Muscle layer of duodenum (tissue), 2 donors: ENCODE results near the gene OPCML.

Experiments
- H3K27ac ChIP-seq: one replicate; pipeline ENCODE4 v1.7.0; 2013; ENCODE audit warnings: mild to moderate bottlenecking, low read length
- H3K27me3 ChIP-seq: one replicate; pipeline ENCODE4 v1.7.0; 2013; ENCODE audit warnings: low read depth, mild to moderate bottlenecking, control low read depth, low read length
- H3K36me3 ChIP-seq, 2 donors: one replicate each; pipeline ENCODE4 v1.7.0; 2013; ENCODE audit warnings: low read length in 2 of 2, control low read depth in 1 of 2, mild to moderate bottlenecking in 1 of 2; ENCODE audit not compliant: insufficient read depth in 2 of 2, control insufficient read depth in 1 of 2
- H3K4me1 ChIP-seq, 2 donors: one replicate each; pipeline ENCODE4 v1.7.0; 2013; ENCODE audit warnings: low read length in 2 of 2, mild to moderate bottlenecking in 2 of 2, control low read depth in 1 of 2, moderate library complexity in 1 of 2; ENCODE audit not compliant: insufficient read depth in 2 of 2, control insufficient read depth in 1 of 2
- H3K4me3 ChIP-seq, 2 donors: one replicate each; pipeline ENCODE4 v1.7.0; 2013; ENCODE audit warnings: low read length in 2 of 2, low read depth in 1 of 2, mild to moderate bottlenecking in 1 of 2
- H3K9me3 ChIP-seq, 2 donors: one replicate each; pipeline ENCODE4 v1.7.0; 2013; ENCODE audit warnings: low read length in 2 of 2, control low read depth in 1 of 2, mild to moderate bottlenecking in 1 of 2; ENCODE audit not compliant: control insufficient read depth in 1 of 2
- donor health status: healthy.

Gene OPCML

DNA sequence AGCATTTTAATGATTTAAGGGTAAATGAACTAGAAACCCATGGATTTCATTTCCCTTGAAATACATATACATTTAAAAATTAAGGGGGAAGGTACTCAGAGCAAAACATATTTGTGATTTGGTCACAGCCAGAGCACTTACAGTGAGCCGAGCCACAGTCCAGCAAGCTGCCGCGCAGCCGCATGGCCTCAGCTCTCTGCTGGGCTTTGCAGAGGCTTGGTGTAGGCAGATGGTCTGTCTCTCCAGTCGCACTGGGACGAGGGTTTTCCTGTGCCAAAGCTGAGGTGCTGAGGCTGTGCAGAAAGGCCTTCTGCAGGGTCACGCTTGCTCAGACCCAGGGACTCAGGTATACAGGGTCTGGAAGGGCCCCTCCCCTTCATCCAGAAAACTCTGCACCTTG lies 367.3 kb downstream of the OPCML start:
- Histone ChIP-seq H3K27me3 (no peaks in the 10 kb centered on the region), H3K27ac (no peak overlapping the region), H3K9me3 (no peaks in the 10 kb centered on the region), H3K36me3 (no peaks in the 10 kb centered on the region), H3K4me1 (peaks cover 0 to 5% of the 10 kb centered on the region in 2 donors), H3K4me3 (no peak overlapping the region)

DNA sequence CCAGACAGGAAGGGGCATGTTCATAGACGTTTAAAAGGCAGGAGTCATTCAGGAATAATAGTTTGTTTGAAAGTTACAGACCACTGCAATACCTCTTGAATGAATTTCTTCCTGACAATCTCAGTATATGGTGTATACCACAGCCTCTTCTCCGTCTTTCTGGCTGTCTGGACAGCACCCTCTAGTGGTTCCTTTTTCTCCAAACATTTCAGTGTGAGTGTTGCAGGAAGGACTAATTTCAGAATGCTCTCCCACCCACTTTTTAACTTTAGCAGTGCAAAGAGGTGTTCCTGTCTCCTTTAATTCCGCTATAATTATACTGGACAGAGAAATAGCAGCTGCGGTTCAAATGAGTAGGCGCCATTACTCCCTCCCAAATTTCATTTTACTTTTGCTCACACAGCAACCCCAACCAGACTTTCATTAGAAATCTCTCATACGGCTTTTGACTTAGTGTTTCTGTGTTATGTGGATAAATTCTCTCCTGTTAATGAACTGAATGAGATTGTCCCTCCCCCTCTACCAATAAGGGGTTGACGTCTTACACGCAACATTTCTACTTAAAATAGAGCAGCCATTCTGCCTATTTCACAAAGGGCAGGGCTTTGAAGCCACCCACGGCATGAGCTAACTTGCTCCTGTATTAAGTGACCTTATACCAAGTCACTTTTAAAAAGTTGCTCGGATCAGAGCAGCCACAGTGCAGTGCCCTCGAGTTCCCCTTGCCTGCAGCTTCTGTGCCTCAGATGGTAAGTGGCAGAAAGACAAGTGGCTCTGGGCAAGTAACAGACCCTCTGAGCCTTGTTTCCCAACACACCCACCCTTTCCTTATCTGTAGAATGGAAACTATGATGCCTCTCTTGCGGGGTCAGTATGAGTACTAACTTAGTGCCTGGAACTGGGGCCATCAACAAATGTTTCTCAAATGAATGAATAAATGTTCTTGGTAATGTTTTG lies 368.6 kb downstream of the OPCML start:
- H3K36me3 ChIP-seq: no peaks in the 10 kb centered on the region
- H3K9me3 ChIP-seq: no peaks in the 10 kb centered on the region
- H3K4me3 ChIP-seq: no peak overlapping the region
- no peak overlapping the region for H3K27ac ChIP-seq
- H3K4me1 ChIP-seq: peaks cover 0 to 5% of the 10 kb centered on the region in 2 donors
- no peaks in the 10 kb centered on the region for H3K27me3 ChIP-seq

DNA sequence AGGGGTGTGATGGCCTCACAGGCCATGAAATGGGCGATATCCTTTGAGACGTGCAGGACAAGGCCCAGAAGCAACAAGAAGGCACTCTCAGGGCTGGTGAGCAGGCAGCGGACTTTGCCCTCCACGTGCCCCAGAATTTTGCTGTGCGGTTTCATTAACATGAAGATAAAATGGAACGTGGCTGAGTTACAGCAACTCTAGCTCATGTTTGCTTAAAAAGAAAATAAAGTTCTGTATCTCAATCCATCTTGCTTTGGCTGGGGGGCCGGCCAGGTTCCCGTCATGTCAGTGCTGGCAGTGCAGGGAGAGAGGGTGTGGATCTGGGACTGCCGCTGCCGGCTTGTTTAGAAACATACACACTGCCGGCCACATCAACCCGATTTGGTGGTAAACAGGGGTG lies 370.1 kb downstream of the OPCML start:
- no peak overlapping the region for H3K4me3 ChIP-seq
- peaks cover 0 to 5% of the 10 kb centered on the region in 2 donors for H3K4me1 ChIP-seq
- H3K27ac ChIP-seq: no peak overlapping the region
- peaks cover 7% of the 10 kb centered on the region for H3K27me3 ChIP-seq
- no peaks in the 10 kb centered on the region for H3K9me3 ChIP-seq
- no peaks in the 10 kb centered on the region for H3K36me3 ChIP-seq

DNA sequence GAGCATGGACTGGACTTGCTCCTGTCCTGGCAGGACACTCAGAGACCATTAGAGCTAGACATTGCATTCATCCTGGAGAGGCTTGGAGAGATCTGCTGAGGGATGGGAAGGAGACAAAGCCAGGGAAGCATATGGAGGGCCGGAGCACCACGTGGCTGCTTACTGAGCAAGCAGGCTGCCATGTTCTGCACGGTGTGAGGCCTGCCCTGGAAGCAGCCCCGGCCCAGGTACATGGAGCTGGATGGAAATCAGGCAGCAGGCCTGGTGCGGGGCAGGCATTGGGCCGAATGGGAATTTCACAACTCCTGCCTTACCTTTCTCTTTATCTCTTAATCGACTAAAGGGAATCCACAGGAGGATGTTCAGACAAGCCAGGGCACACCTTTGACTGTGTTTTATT lies 371.5 kb downstream of the OPCML start:
- peaks cover 0 to 5% of the 10 kb centered on the region in 2 donors for H3K4me1 ChIP-seq
- H3K4me3 ChIP-seq: no peak overlapping the region
- no peaks in the 10 kb centered on the region for H3K36me3 ChIP-seq
- no peak overlapping the region for H3K27ac ChIP-seq
- peaks cover 13% of the 10 kb centered on the region for H3K27me3 ChIP-seq
- H3K9me3 ChIP-seq: no peaks in the 10 kb centered on the region

DNA sequence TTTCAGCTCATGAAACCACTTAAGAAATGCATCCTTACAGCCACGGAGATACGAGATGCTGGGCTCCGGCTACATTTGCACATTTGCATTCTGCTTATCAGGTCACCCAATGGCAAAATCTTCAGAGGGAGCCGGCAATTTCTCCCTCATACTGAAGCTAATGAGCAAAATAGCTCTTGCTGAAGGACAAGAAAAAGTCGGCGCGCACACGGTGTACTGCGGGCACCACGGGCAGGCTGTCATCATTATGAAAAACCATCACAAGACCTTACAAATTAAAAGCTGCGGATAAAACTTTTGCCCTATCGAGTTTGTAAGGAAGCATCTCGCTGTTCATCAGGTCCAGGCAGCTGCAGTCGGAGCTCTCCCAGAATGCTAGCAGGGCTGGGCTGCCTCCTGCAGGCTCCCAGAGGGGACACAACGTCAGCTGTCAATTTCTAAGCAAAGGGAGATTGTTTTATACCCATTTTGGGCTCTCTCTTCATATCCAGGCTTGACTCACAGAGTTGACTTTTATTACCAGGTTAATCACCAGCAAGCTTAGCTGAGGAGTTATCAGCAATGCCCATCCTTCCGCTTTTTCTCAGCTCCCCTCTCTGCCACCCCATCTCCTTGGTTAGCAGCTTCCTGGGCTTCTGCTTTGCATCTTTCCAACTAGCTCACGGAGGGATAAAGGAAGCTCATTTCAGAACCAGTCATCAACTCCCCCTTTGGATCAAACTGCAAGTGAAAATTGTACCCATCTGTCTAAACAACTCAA lies 375.1 kb downstream of the OPCML start:
- H3K36me3 ChIP-seq: no peaks in the 10 kb centered on the region
- no peaks in the 10 kb centered on the region for H3K4me1 ChIP-seq
- peaks cover 13% of the 10 kb centered on the region for H3K27me3 ChIP-seq
- H3K9me3 ChIP-seq: no peaks in the 10 kb centered on the region
- H3K27ac ChIP-seq: no peak overlapping the region
- no peak overlapping the region for H3K4me3 ChIP-seq

DNA sequence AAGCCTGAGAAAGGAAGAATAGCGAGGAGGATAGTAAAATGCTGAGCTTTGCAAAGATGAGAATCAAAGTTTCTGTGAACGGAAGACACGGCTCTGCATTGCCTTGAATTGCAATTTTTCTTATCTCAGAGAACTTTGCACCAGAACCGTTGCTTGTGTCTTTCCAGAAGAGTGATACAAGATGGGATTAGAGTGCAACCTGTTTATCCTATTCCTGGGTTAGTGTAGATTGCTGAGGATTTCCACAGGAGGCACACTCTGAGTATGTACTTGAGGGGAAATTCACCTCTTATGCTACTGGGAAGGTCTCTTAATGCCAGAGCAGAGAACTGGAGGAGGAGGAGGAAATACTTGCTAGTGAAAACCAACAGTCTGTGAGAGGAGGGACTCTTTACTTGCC lies 377.5 kb downstream of the OPCML start:
- H3K27me3 ChIP-seq: peaks cover 13% of the 10 kb centered on the region
- no peak overlapping the region for H3K27ac ChIP-seq
- H3K9me3 ChIP-seq: no peaks in the 10 kb centered on the region
- no peaks in the 10 kb centered on the region for H3K36me3 ChIP-seq
- H3K4me3 ChIP-seq: no peak overlapping the region
- no peaks in the 10 kb centered on the region for H3K4me1 ChIP-seq

DNA sequence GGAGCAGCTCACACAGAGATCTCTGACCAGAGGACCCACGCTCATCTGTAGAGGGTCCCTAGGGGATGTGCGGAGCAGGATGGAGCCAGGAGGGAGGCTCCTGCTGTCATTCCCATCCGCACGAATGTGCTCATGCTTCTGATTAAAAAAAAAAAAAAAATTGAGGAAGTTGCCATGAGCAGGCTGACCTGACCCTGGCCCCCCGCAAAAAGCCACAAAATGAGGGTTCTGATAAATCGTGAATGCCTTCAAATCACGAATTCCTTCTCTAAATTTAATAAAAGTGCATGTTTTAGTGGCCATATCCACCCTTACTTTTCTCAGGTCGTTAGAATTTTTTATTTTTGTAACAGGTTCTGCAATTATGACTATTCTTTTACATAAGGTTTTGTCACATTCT lies 378.2 kb downstream of the OPCML start:
- no peaks in the 10 kb centered on the region for H3K9me3 ChIP-seq
- no peaks in the 10 kb centered on the region for H3K4me1 ChIP-seq
- peaks cover 13% of the 10 kb centered on the region for H3K27me3 ChIP-seq
- no peaks in the 10 kb centered on the region for H3K36me3 ChIP-seq
- H3K27ac ChIP-seq: no peak overlapping the region
- no peak overlapping the region for H3K4me3 ChIP-seq

DNA sequence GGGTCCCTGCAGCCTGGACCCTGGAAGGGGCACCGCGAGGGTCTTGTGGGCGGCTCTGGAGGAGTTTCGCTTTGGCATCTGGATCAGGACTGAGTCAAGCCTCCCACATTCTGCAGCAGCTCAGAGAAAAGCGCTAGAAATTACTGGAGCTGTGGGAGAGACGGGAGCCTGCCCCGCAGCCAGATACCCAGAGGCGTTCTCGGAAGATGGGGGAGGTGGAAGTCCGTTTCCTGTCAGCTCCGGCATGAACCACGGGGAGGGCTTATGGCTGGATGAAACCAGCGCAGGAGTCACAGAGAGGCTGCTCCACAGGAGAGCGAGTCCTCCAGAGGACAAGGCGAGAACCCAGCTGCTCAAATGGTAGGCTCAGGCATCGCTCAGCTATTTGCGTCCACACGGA lies 379.3 kb downstream of the OPCML start:
- H3K27ac ChIP-seq: no peak overlapping the region
- H3K9me3 ChIP-seq: no peaks in the 10 kb centered on the region
- no peaks in the 10 kb centered on the region for H3K36me3 ChIP-seq

DNA sequence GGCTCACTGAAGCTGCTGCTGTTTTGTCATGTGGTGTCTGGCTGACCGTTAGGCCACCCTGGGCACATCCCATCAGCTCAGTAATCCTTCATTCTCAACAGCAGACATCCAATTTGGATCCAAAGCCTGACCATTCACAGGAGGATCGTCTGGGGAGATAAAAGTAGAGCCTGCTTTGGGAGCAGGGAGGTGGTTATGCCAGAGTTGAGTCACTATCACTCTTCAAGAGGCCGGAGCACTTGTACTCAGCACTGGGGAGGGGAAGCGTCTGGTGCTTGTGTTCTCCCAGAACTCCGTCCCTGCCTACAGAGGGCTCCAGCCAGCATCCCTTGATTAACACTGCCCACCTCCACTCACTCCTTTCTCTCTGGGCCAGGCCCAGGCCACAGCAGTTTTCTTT lies 382.6 kb downstream of the OPCML start:
- Histone ChIP-seq H3K27me3 (no peaks in the 10 kb centered on the region), H3K9me3 (no peaks in the 10 kb centered on the region), H3K4me3 (no peak overlapping the region), H3K36me3 (no peaks in the 10 kb centered on the region), H3K27ac (no peak overlapping the region), H3K4me1 (no peaks in the 10 kb centered on the region)

More for the DNA sequence above, 379.3 kb downstream of the OPCML start:
- Histone ChIP-seq H3K4me3 (no peak overlapping the region), H3K4me1 (no peaks in the 10 kb centered on the region), H3K27me3 (peaks cover 12% of the 10 kb centered on the region)

DNA sequence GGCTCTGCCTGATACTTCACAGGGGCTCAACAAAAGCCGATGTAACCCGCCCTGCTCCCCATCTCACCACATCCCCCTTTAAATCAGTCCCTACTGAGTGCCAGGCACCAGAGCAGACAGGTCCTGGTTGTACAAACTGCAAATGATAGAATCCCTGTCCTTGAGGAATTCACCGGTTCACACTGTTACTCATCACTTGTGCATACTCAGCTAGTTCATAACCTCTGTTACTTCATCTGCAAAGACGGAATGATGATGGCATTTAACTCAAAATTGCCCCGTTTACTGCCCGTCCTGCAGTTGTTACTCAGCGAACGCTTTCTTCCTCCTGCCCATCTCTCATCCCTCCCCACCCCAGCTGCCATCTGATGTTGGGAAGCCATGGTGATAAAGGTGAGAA lies 384.7 kb downstream of the OPCML start:
- H3K27me3 ChIP-seq: no peaks in the 10 kb centered on the region
- H3K9me3 ChIP-seq: no peaks in the 10 kb centered on the region
- H3K36me3 ChIP-seq: no peaks in the 10 kb centered on the region
- H3K4me3 ChIP-seq: no peak overlapping the region
- no peak overlapping the region for H3K27ac ChIP-seq
- H3K4me1 ChIP-seq: no peaks in the 10 kb centered on the region

DNA sequence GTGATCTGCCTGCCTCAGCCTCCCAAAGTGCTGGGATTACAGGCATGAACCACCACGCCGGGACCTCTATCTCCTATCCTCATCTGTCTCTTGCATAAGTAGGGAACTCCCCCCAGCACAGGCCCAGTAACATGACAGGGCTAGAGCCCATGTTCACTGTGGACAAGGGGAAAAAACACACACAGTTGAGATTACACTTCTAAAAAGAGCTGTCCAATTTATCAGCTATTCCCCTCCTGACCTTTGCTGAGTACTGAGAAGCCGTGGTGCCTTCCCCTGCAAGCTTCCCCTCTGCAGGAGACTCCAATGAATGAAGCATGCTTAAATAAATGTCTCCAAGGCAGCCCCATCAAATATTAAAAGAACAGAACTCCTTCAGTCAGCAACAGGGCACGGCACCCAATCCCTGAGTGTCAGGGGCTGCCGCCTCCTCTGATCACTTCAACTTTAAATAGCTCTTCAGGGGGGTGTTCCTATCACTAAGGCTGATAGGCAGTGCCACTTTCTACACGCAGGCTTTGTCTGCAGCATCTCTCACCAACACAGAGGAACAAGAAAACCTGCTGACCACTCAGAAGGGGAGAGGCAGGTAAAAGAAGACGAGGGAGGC lies 385.5 kb downstream of the OPCML start:
- Histone ChIP-seq H3K27me3 (no peaks in the 10 kb centered on the region), H3K36me3 (no peaks in the 10 kb centered on the region), H3K4me1 (no peaks in the 10 kb centered on the region)

More for the DNA sequence above, 385.5 kb downstream of the OPCML start:
- H3K4me3 ChIP-seq: no peak overlapping the region
- H3K9me3 ChIP-seq: no peaks in the 10 kb centered on the region
- H3K27ac ChIP-seq: no peak overlapping the region
